ENCODE results near the gene VPS13A.
"Not testable (repeated sequence)": the region's sequence is repeated elsewhere in the genome, so short reads cannot be mapped to it uniquely, and the experiment has no call there.

Gene VPS13A

GRCh38 chr9:77251050-77251449 lies 73.7 kb downstream of the VPS13A start:
- peaks cover 11% of the 10 kb centered on the region for H3K4me1 ChIP-seq (ENCODE audit: control insufficient read depth, insufficient read depth, low read length)
- H3K9ac ChIP-seq (ENCODE audit: low read length), result no peak overlapping the region
- H3K27ac ChIP-seq (ENCODE audit: low read depth, low read length), result no peak overlapping the region
- H3K9me3 ChIP-seq (ENCODE audit: control insufficient read depth, insufficient read depth, low read depth, low read length), result no peaks in the 10 kb centered on the region; the same call in 1 of the 2 replicates
- peaks cover 4% of the 10 kb centered on the region; the same call in 1 of the 2 replicates for H3K36me3 ChIP-seq (ENCODE audit: control insufficient read depth, insufficient read depth, low read length)
- no peaks in the 10 kb centered on the region for H3K27me3 ChIP-seq (ENCODE audit: control insufficient read depth, insufficient read depth, low read length)
- H3K4me3 ChIP-seq (ENCODE audit: low read depth, low read length), result no peak overlapping the region

GRCh38 chr9:77257275-77257674 lies 79.9 kb downstream of the VPS13A start:
- Histone ChIP-seq H3K36me3 (ENCODE audit: control insufficient read depth, insufficient read depth, low read length) (peaks cover 8% of the 10 kb centered on the region), H3K9me3 (ENCODE audit: control insufficient read depth, insufficient read depth, low read depth, low read length) (no peaks in the 10 kb centered on the region), H3K27ac (ENCODE audit: low read depth, low read length) (no peak overlapping the region), H3K9ac (ENCODE audit: low read length) (no peak overlapping the region), H3K4me1 (ENCODE audit: control insufficient read depth, insufficient read depth, low read length) (peaks cover 15% of the 10 kb centered on the region), H3K27me3 (ENCODE audit: control insufficient read depth, insufficient read depth, low read length) (no peaks in the 10 kb centered on the region), H3K4me3 (ENCODE audit: low read depth, low read length) (no peak overlapping the region)

- Histone ChIP-seq H3K27me3 (ENCODE audit: control insufficient read depth, insufficient read depth, low read length) (no peaks in the 10 kb centered on the region), H3K36me3 (ENCODE audit: control insufficient read depth, insufficient read depth, low read length) (peaks cover 8% of the 10 kb centered on the region)
Measured at GRCh38 chr9:77261605-77262004, 84.3 kb downstream of the VPS13A start.

GRCh38 chr9:77267762-77268161 lies 90.4 kb downstream of the VPS13A start:
- not testable (repeated sequence) for H3K4me3 ChIP-seq (ENCODE audit: low read depth, low read length); H3K27ac ChIP-seq (ENCODE audit: low read depth, low read length); H3K9me3 ChIP-seq (ENCODE audit: control insufficient read depth, insufficient read depth, low read depth, low read length); H3K9ac ChIP-seq (ENCODE audit: low read length); H3K36me3 ChIP-seq (ENCODE audit: control insufficient read depth, insufficient read depth, low read length); H3K27me3 ChIP-seq (ENCODE audit: control insufficient read depth, insufficient read depth, low read length)
- H3K4me1 ChIP-seq (ENCODE audit: control insufficient read depth, insufficient read depth, low read length), result peaks cover 18% of the 10 kb centered on the region

More at GRCh38 chr9:77261605-77262004, 84.3 kb downstream of the VPS13A start:
- no peak overlapping the region for H3K27ac ChIP-seq (ENCODE audit: low read depth, low read length)
- no peak overlapping the region for H3K4me3 ChIP-seq (ENCODE audit: low read depth, low read length)
- H3K9ac ChIP-seq (ENCODE audit: low read length), result no peak overlapping the region
- H3K9me3 ChIP-seq (ENCODE audit: control insufficient read depth, insufficient read depth, low read depth, low read length), result no peaks in the 10 kb centered on the region
- H3K4me1 ChIP-seq (ENCODE audit: control insufficient read depth, insufficient read depth, low read length), result no peaks in the 10 kb centered on the region

GRCh38 chr9:77271023-77271690 lies 93.8 kb downstream of the VPS13A start:
- no peak overlapping the region for H3K9ac ChIP-seq (ENCODE audit: low read length)
- peaks cover 2% of the 10 kb centered on the region; the same call in 1 of the 2 replicates for H3K36me3 ChIP-seq (ENCODE audit: control insufficient read depth, insufficient read depth, low read length)
- H3K4me3 ChIP-seq (ENCODE audit: low read depth, low read length), result no peak overlapping the region
- no peak overlapping the region for H3K27ac ChIP-seq (ENCODE audit: low read depth, low read length)
- no peaks in the 10 kb centered on the region for H3K9me3 ChIP-seq (ENCODE audit: control insufficient read depth, insufficient read depth, low read depth, low read length)
- H3K27me3 ChIP-seq (ENCODE audit: control insufficient read depth, insufficient read depth, low read length), result no peaks in the 10 kb centered on the region
- H3K4me1 ChIP-seq (ENCODE audit: control insufficient read depth, insufficient read depth, low read length), result peaks cover 28% of the 10 kb centered on the region

GRCh38 chr9:77276799-77277198 lies 99.5 kb downstream of the VPS13A start:
- no peaks in the 10 kb centered on the region for H3K9me3 ChIP-seq (ENCODE audit: control insufficient read depth, insufficient read depth, low read depth, low read length)
- H3K36me3 ChIP-seq (ENCODE audit: control insufficient read depth, insufficient read depth, low read length), result peaks cover 10% of the 10 kb centered on the region; the same call in 1 of the 2 replicates
- no peak overlapping the region for H3K27ac ChIP-seq (ENCODE audit: low read depth, low read length)
- H3K4me1 ChIP-seq (ENCODE audit: control insufficient read depth, insufficient read depth, low read length), result peaks cover 19% of the 10 kb centered on the region; the same call in 1 of the 2 replicates
- no peak overlapping the region for H3K4me3 ChIP-seq (ENCODE audit: low read depth, low read length)
- no peak overlapping the region for H3K9ac ChIP-seq (ENCODE audit: low read length)
- no peaks in the 10 kb centered on the region for H3K27me3 ChIP-seq (ENCODE audit: control insufficient read depth, insufficient read depth, low read length)

GRCh38 chr9:77277719-77278118 lies 100.4 kb downstream of the VPS13A start:
- no peak overlapping the region for H3K4me3 ChIP-seq (ENCODE audit: low read depth, low read length)
- peaks cover 11% of the 10 kb centered on the region; the same call in 1 of the 2 replicates for H3K4me1 ChIP-seq (ENCODE audit: control insufficient read depth, insufficient read depth, low read length)
- no peak overlapping the region for H3K27ac ChIP-seq (ENCODE audit: low read depth, low read length)
- H3K36me3 ChIP-seq (ENCODE audit: control insufficient read depth, insufficient read depth, low read length), result peaks cover 14% of the 10 kb centered on the region; the same call in 1 of the 2 replicates
- H3K27me3 ChIP-seq (ENCODE audit: control insufficient read depth, insufficient read depth, low read length), result no peaks in the 10 kb centered on the region
- H3K9me3 ChIP-seq (ENCODE audit: control insufficient read depth, insufficient read depth, low read depth, low read length), result no peaks in the 10 kb centered on the region
- no peak overlapping the region for H3K9ac ChIP-seq (ENCODE audit: low read length)

- no peaks in the 10 kb centered on the region for H3K9me3 ChIP-seq (ENCODE audit: control insufficient read depth, insufficient read depth, low read depth, low read length)
- no peaks in the 10 kb centered on the region for H3K27me3 ChIP-seq (ENCODE audit: control insufficient read depth, insufficient read depth, low read length)
- H3K4me3 ChIP-seq (ENCODE audit: low read depth, low read length), result no peak overlapping the region
- peaks cover 15% of the 10 kb centered on the region; the same call in 1 of the 2 replicates for H3K36me3 ChIP-seq (ENCODE audit: control insufficient read depth, insufficient read depth, low read length)
- no peaks in the 10 kb centered on the region; the same call in 1 of the 2 replicates for H3K4me1 ChIP-seq (ENCODE audit: control insufficient read depth, insufficient read depth, low read length)
- no peak overlapping the region for H3K27ac ChIP-seq (ENCODE audit: low read depth, low read length)
- H3K9ac ChIP-seq (ENCODE audit: low read length), result no peak overlapping the region
Measured at GRCh38 chr9:77283991-77284390, 106.7 kb downstream of the VPS13A start.

- Histone ChIP-seq H3K4me1 (ENCODE audit: control insufficient read depth, insufficient read depth, low read length) (no peaks in the 10 kb centered on the region; the same call in 1 of the 2 replicates), H3K9ac (ENCODE audit: low read length) (no peak overlapping the region), H3K27ac (ENCODE audit: low read depth, low read length) (no peak overlapping the region), H3K4me3 (ENCODE audit: low read depth, low read length) (no peak overlapping the region), H3K27me3 (ENCODE audit: control insufficient read depth, insufficient read depth, low read length) (no peaks in the 10 kb centered on the region), H3K36me3 (ENCODE audit: control insufficient read depth, insufficient read depth, low read length) (peaks cover 15% of the 10 kb centered on the region; the same call in 1 of the 2 replicates), H3K9me3 (ENCODE audit: control insufficient read depth, insufficient read depth, low read depth, low read length) (no peaks in the 10 kb centered on the region)
Measured at GRCh38 chr9:77284616-77285015, 107.3 kb downstream of the VPS13A start.

GRCh38 chr9:77290373-77290772 lies 113.0 kb downstream of the VPS13A start:
- no peak overlapping the region for H3K9ac ChIP-seq (ENCODE audit: low read length)
- H3K27ac ChIP-seq (ENCODE audit: low read depth, low read length), result peak overlapping the region; percentile 3; the same call in 1 of the 2 replicates
- no peaks in the 10 kb centered on the region for H3K9me3 ChIP-seq (ENCODE audit: control insufficient read depth, insufficient read depth, low read depth, low read length)
- H3K4me3 ChIP-seq (ENCODE audit: low read depth, low read length), result no peak overlapping the region
- H3K27me3 ChIP-seq (ENCODE audit: control insufficient read depth, insufficient read depth, low read length), result no peaks in the 10 kb centered on the region
- peaks cover 9% of the 10 kb centered on the region; the same call in 1 of the 2 replicates for H3K36me3 ChIP-seq (ENCODE audit: control insufficient read depth, insufficient read depth, low read length)
- peaks cover 19% of the 10 kb centered on the region for H3K4me1 ChIP-seq (ENCODE audit: control insufficient read depth, insufficient read depth, low read length)

GRCh38 chr9:77291714-77292113 lies 114.4 kb downstream of the VPS13A start:
- H3K9ac ChIP-seq (ENCODE audit: low read length), result no peak overlapping the region
- H3K36me3 ChIP-seq (ENCODE audit: control insufficient read depth, insufficient read depth, low read length), result peaks cover 9% of the 10 kb centered on the region; the same call in 1 of the 2 replicates
- peaks cover 19% of the 10 kb centered on the region for H3K4me1 ChIP-seq (ENCODE audit: control insufficient read depth, insufficient read depth, low read length)
- no peak overlapping the region for H3K27ac ChIP-seq (ENCODE audit: low read depth, low read length)
- H3K4me3 ChIP-seq (ENCODE audit: low read depth, low read length), result no peak overlapping the region
- H3K9me3 ChIP-seq (ENCODE audit: control insufficient read depth, insufficient read depth, low read depth, low read length), result no peaks in the 10 kb centered on the region
- H3K27me3 ChIP-seq (ENCODE audit: control insufficient read depth, insufficient read depth, low read length), result no peaks in the 10 kb centered on the region

Data from HUES6 (cell line).